BLaER1 treated with 17β-estradiol and CSF1 and Interleukin-3, amounts not matched to agents 10 nM and 100 nM (cell line): ENCODE measurements around the gene LRP6.

Source experiments
- H3K27ac ChIP-seq, 11 experiments: shearing (Covaris generic); formaldehyde crosslinking; 2 replicates each; pipeline ENCODE4 v1.8.1; 2022
- H3K27me3 ChIP-seq, 11 experiments: shearing (Covaris generic); formaldehyde crosslinking; 2 replicates each; pipeline ENCODE4 v1.8.1; 2022
- H3K36me3 ChIP-seq, 11 experiments: shearing (Covaris generic); formaldehyde crosslinking; 2 replicates each; pipeline ENCODE4 v1.8.1; 2022
- H3K4me1 ChIP-seq, 10 experiments: shearing (Covaris generic); formaldehyde crosslinking; 2 replicates each; pipeline ENCODE4 v1.8.1; 2022
- H3K4me2 ChIP-seq, 11 experiments: shearing (Covaris generic); formaldehyde crosslinking; 2 replicates each; pipeline ENCODE4 v1.8.1; 2022
- H3K4me3 ChIP-seq, 10 experiments: shearing (Covaris generic); formaldehyde crosslinking; 2 replicates each; pipeline ENCODE4 v1.8.1; 2022
- H3K9ac ChIP-seq, 11 experiments: shearing (Covaris generic); formaldehyde crosslinking; 2 replicates each; pipeline ENCODE4 v1.8.1; 2022
- H3K9me3 ChIP-seq, 11 experiments: shearing (Covaris generic); formaldehyde crosslinking; replicated peaks in 1 of 11; 2 replicates each; pipeline ENCODE4 v1.8.1; 2022
- H4K20me1 ChIP-seq, 11 experiments: shearing (Covaris generic); formaldehyde crosslinking; 2 replicates each; pipeline ENCODE4 v1.8.1; 2022
- Cebpa-rat ChIP-seq, 11 experiments: shearing (Covaris generic); IDR thresholded peaks; 2 replicates each; pipeline ENCODE4 v1.8.1; 2022

Gene LRP6

DNA sequence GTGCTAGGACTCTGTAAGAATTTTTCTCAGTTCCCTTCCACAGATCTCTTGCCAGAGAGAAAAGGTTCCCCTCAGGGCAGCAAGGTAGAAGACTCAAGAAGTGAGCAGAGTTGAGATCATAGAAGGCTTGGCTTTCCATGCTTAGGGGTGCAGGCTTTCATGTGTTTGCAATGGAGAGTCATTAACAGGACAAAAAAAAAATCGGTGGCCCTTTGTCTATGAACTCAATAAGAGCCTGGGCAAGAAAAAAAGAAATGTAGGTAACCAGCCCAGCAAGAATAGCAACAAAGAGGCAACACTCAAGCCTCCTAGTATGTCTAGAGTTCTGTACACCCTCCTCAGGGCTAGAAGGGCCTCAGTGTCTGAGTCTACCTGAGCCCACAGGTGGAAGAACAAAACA is 23.4 kb upstream of the LRP6 start:
- no peaks in the 10 kb centered on the region for H3K36me3 ChIP-seq
- no peak overlapping the region for H3K4me3 ChIP-seq
- H3K4me2 ChIP-seq: no peak overlapping the region
- no peak overlapping the region for H3K27ac ChIP-seq
- H3K27me3 ChIP-seq: no peaks in the 10 kb centered on the region
- H3K4me1 ChIP-seq: no peaks in the 10 kb centered on the region
- TF ChIP-seq Cebpa-rat (IDR thresholded peaks at IDR 0.05): no peak
- H3K9ac ChIP-seq: no peak overlapping the region
- H4K20me1 ChIP-seq: no peaks in the 10 kb centered on the region
- no peaks in the 10 kb centered on the region for H3K9me3 ChIP-seq

DNA sequence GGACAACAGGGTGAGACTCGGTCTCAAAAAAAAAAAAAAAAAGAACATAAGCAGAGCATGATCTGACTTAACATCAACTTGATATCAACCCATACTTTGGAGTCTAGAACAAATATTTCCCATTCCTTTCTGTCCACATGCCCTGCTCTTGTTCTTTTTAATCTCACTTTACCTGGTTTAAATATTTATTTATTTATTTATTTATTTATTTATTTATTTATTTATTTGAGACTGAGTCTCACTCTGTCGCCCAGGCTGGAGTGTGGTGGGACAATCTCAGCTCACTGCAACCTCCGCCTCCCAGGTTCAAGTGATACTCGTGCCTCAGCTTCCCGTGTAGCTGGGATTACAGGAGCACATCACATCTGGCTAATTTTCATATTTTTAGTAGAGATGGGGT is 19.6 kb upstream of the LRP6 start:
- Histone ChIP-seq H3K4me2 (no peak overlapping the region), H3K9ac (no peak overlapping the region), H4K20me1 (no peaks in the 10 kb centered on the region), H3K4me1 (no peaks in the 10 kb centered on the region), H3K27me3 (no peaks in the 10 kb centered on the region), H3K27ac (no peak overlapping the region), H3K36me3 (no peaks in the 10 kb centered on the region), H3K9me3 (no peaks in the 10 kb centered on the region), H3K4me3 (no peak overlapping the region)
- TF ChIP-seq Cebpa-rat (IDR thresholded peaks at IDR 0.05): no peak

DNA sequence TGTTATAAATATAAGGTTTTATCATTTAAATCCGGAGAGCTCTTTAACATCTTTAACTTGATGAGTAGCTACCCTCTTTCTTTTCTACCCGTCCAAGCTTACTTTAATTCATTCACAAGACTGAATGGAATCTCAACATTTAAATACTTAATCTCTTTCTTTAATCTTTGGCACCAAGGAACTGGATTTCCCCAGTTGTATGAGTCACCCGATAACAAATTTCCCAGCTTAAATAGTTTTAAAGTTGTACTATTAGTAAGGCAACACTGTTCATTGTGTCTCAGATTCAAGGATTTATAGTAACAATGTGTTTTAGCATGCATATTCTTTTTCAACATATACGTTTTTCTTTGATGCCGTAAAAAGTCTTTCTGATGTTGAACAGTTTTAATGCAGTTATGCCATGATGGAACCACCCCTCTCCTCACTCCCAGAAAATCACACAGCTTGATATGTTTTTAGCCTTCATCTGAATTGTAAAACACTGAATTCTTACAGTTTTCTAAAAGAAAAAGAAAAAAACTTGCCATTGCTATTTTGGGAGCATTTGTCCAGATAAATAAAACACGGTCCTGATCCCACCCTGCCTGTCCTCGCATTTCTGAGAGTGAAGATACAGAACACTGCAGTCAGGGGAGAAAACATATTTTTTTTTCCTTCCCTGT is 16.0 kb upstream of the LRP6 start:
- H3K4me1 ChIP-seq: no peaks in the 10 kb centered on the region
- H3K9me3 ChIP-seq: peaks cover 0 to 8% (median 4%) of the 10 kb centered on the region in 11 experiments; a peak in 9 of 22 replicates
- H3K36me3 ChIP-seq: no peaks in the 10 kb centered on the region
- no peak overlapping the region for H3K27ac ChIP-seq
- no peak overlapping the region for H3K9ac ChIP-seq
- TF ChIP-seq Cebpa-rat (IDR thresholded peaks at IDR 0.05): no peak
- H3K27me3 ChIP-seq: no peaks in the 10 kb centered on the region
- H3K4me3 ChIP-seq: no peak overlapping the region
- no peaks in the 10 kb centered on the region for H4K20me1 ChIP-seq
- no peak overlapping the region for H3K4me2 ChIP-seq

DNA sequence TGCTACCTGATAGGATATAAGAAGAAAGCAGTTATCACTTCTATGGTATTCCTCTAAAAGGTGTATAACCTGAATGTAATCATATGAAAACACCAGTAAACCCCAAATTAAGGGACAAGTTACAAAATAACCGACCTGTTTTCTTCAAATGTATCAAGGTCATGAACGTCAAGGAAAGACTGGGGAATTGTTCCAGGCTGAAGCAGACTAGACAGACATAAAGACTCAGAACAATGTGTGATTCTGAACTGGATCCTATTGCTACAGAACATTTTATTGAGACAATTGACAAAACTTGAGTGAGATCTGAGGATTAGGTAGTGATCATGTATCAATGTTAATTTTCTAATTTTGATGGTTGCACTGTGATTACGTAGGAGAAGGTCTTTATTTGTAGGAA is 15.4 kb upstream of the LRP6 start:
- Histone ChIP-seq H3K27ac (no peak overlapping the region), H3K36me3 (no peaks in the 10 kb centered on the region), H3K9ac (no peak overlapping the region), H4K20me1 (no peaks in the 10 kb centered on the region), H3K9me3 (peaks cover 4 to 15% (median 11%) of the 10 kb centered on the region in 11 experiments; a peak in 18 of 22 replicates), H3K4me1 (no peaks in the 10 kb centered on the region), H3K4me3 (no peak overlapping the region), H3K4me2 (no peak overlapping the region), H3K27me3 (no peaks in the 10 kb centered on the region)
- no peak for TF ChIP-seq Cebpa-rat (IDR thresholded peaks at IDR 0.05)

DNA sequence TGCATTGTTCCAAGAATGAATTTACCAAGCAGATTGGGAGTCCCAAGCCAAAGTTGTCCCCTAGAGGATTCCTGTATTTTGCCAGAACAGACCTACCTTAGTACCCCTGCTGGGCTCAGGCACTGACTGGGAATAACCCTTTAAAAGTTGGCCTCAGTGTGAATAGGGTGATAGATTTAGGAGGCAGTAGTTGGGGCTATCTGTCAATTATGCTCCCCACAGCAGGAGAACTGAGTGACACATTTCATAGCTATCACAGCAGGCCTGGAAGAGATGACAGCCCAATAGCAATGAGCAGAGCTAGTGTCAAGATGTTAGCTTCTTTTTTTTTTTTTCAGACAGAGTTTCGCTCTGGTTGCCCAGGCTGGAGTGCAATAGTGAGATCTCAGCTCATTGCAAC is 14.3 kb upstream of the LRP6 start:
- Histone ChIP-seq H3K4me3 (no peak overlapping the region), H3K9ac (no peak overlapping the region), H3K27me3 (no peaks in the 10 kb centered on the region), H3K9me3 (peaks cover 14 to 25% (median 20%) of the 10 kb centered on the region in 11 experiments), H3K27ac (no peak overlapping the region), H3K4me1 (no peaks in the 10 kb centered on the region), H3K36me3 (no peaks in the 10 kb centered on the region), H3K4me2 (no peak overlapping the region), H4K20me1 (no peaks in the 10 kb centered on the region)
- TF ChIP-seq Cebpa-rat (IDR thresholded peaks at IDR 0.05): no peak

DNA sequence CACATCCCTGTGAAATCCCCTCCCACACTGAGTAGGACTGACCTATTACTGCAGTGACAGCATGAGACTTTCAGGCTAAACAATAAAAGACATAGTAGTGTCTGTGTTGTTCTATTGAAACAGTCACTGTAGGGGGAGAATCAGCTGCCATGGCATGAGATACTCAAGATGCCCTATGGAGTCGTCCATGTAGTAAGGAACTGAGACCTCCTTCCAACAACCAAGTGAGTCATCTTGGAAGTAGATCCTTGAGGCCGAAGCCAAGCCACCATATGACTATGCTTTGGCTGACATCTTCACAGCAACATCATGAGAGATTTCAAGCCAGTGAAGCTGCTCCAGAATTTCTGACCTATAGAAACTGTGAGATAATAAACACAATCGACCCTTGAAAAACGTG is 12.1 kb upstream of the LRP6 start:
- Histone ChIP-seq H3K27ac (no peak overlapping the region), H3K36me3 (no peaks in the 10 kb centered on the region), H3K27me3 (no peaks in the 10 kb centered on the region), H3K4me1 (no peaks in the 10 kb centered on the region), H3K4me3 (no peak overlapping the region), H3K9ac (no peak overlapping the region), H3K9me3 (peaks cover 21 to 31% (median 26%) of the 10 kb centered on the region in 11 experiments), H4K20me1 (no peaks in the 10 kb centered on the region), H3K4me2 (no peak overlapping the region)
- TF ChIP-seq Cebpa-rat (IDR thresholded peaks at IDR 0.05): no peak

DNA sequence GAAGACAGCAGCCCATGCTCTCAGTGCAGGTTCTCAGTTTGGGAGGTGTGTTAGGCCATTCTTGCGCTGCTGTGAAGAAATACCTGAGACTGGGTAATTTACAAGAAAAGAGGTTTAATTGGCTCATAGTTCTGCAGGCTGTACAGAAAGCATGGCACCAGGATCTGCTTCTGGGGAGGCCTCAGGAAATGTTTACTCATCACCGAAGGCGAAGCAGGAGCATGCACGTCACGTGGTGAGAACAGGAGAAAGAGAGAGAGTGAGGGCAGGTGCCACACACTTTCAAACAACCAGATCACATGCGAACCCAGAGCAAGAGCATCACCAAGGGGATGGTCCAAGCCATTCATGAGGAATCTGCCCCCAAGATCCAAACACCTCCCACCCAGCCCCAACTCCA is 9.0 kb upstream of the LRP6 start:
- Histone ChIP-seq H3K9ac (no peak overlapping the region), H3K27me3 (no peaks in the 10 kb centered on the region), H3K27ac (no peak overlapping the region), H3K4me1 (no peaks in the 10 kb centered on the region), H3K36me3 (no peaks in the 10 kb centered on the region), H3K9me3 (peaks cover 21 to 31% (median 26%) of the 10 kb centered on the region in 11 experiments), H3K4me2 (no peak overlapping the region), H4K20me1 (no peaks in the 10 kb centered on the region), H3K4me3 (no peak overlapping the region)
- no peak for TF ChIP-seq Cebpa-rat (IDR thresholded peaks at IDR 0.05)

DNA sequence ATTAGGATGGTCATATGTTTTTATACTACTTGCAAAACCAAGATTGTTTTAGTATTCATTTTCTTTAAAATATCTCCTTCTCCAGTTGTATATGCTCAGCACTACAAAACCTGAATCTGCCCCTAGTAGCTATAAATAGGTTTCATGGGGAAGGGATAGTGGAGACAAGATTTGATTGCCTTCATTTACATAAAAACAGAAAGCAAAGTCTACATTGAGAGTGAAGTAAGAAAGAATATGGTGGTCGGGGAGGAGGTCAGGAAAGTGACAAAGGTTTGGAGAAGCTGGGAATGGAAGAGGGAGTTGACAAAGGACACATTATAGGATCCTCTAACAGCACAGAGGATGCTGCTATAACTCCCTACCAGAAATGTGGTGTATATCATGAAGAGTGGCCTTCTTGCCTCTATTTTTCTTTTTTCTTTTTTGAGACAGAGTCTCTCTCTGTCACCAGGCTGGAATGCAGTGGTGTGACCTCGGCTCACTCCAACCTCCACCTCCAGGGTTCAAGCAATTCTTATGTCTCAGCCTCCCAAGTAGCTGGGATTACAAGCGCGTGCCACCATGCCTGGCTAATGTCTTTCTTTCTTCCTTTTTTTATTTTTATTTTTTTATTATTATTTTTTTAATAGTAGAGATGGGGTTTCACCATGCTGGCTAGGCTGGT is 6.6 kb upstream of the LRP6 start:
- H3K27me3 ChIP-seq: no peaks in the 10 kb centered on the region
- no peak overlapping the region for H3K4me3 ChIP-seq
- H3K36me3 ChIP-seq: no peaks in the 10 kb centered on the region
- no peaks in the 10 kb centered on the region for H4K20me1 ChIP-seq
- no peak overlapping the region for H3K27ac ChIP-seq
- H3K4me1 ChIP-seq: no peaks in the 10 kb centered on the region
- H3K9me3 ChIP-seq: peaks cover 21 to 28% (median 26%) of the 10 kb centered on the region in 11 experiments
- no peak overlapping the region for H3K4me2 ChIP-seq
- H3K9ac ChIP-seq: no peak overlapping the region
- no peak for TF ChIP-seq Cebpa-rat (IDR thresholded peaks at IDR 0.05)

DNA sequence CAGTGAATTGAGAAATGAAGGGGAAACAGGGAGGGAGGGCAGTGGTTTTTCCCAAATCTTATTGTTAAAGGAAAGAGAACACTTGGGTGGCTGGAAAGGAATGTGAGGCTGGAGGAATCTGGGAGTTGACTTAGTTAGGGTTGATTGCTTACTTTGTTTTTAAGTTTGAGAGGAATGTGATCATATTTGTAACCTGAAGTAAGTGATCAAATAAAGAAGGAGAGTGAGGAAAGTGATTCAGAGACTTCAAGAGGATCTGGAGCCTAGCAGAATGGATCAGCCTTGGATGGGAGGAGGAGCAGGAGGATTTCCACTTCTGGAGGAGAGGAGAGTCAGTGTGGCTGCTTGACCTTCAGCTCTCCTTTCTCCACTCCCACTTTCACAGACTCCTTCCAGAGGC is 6.0 kb upstream of the LRP6 start:
- no peak overlapping the region for H3K27ac ChIP-seq

DNA sequence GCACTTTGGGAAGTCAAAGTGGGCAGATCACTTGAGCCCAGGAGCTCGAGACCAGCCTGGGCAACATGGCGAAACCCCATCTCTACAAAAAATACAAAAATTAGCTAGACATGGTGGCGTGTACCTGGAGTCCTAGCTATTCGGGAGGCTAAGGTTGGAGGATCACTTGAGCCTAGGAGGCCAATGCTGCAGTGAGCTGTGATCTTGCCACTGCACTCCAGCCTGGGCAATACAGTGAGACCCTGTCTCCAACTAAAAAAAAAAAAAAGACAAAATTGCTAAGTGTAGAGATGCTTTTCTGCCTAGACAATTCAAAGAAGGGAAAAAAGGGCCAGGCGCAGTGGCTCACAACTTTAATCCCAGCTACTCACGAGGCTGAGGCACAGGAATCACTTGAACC is 3.4 kb upstream of the LRP6 start:
- H3K4me2 ChIP-seq: no peak overlapping the region
- H3K27me3 ChIP-seq: no peaks in the 10 kb centered on the region
- H3K27ac ChIP-seq: no peak overlapping the region
- no peaks in the 10 kb centered on the region for H3K36me3 ChIP-seq
- H3K4me3 ChIP-seq: no peak overlapping the region
- no peak overlapping the region for H3K9ac ChIP-seq
- H4K20me1 ChIP-seq: peaks cover 0 to 11% (median 3%) of the 10 kb centered on the region in 11 experiments; a peak in 9 of 22 replicates
- no peak for TF ChIP-seq Cebpa-rat (IDR thresholded peaks at IDR 0.05)
- H3K9me3 ChIP-seq: no peaks in the 10 kb centered on the region
- H3K4me1 ChIP-seq: peaks cover 6 to 11% (median 8%) of the 10 kb centered on the region in 10 experiments; a peak in 19 of 20 replicates

More for the DNA sequence above, 6.0 kb upstream of the LRP6 start:
- H4K20me1 ChIP-seq: no peaks in the 10 kb centered on the region
- no peaks in the 10 kb centered on the region for H3K36me3 ChIP-seq
- peaks cover 0 to 3% (median 2%) of the 10 kb centered on the region in 10 experiments; a peak in 13 of 20 replicates for H3K4me1 ChIP-seq
- no peak overlapping the region for H3K4me2 ChIP-seq
- TF ChIP-seq Cebpa-rat (IDR thresholded peaks at IDR 0.05): no peak
- no peaks in the 10 kb centered on the region for H3K27me3 ChIP-seq
- H3K4me3 ChIP-seq: no peak overlapping the region
- H3K9me3 ChIP-seq: peaks cover 21 to 24% (median 22%) of the 10 kb centered on the region in 11 experiments
- no peak overlapping the region for H3K9ac ChIP-seq
